Transverse colon (tissue), 4 donors: Measurements from ENCODE around the gene APMAP.

ENCODE experiments used
- CTCF ChIP-seq, 5 experiments: fragments of 200-600 bp in 3 of 5; fragments of 450-650 bp in 2 of 5; sonication (generic) in 3 of 5; IDR thresholded peaks; 1 replicate in 2 of 5; 2 replicates in 3 of 5; pipeline ENCODE4 v1.5.1; 2016 to 2017; ENCODE audit warnings: antibody characterized with exemption in 5 of 5, inconsistent platforms in 3 of 5, mild to moderate bottlenecking in 2 of 5, moderate library complexity in 1 of 5
- POLR2A ChIP-seq: fragments of 450-650 bp; IDR thresholded peaks from one replicate; pipeline ENCODE4 v1.6.1; 2016; ENCODE audit warnings: antibody characterized with exemption, mild to moderate bottlenecking, moderate library complexity
- POLR2AphosphoS5 ChIP-seq, 3 donors: sonication (generic); formaldehyde crosslinking; IDR thresholded peaks; one replicate each; pipeline ENCODE4 v1.6.1; 2016; ENCODE audit warnings: antibody characterized with exemption in 3 of 3

- TF ChIP-seq CTCF (IDR thresholded peaks at IDR 0.05): no peak
- no peak for TF ChIP-seq POLR2A
- no peak for TF ChIP-seq POLR2AphosphoS5 (IDR thresholded peaks at IDR 0.05)
Measured at GRCh38 chr20:25021336-25021735, 28.8 kb upstream of the APMAP start.
